PC-9 (cell line): ENCODE measurements around the gene MAPKAPK5. TPM values are rescaled to one million over a fixed set of nuclear protein-coding genes. Genes with fewer than 3 reads are reported as not detected.

Experiments used
- BruUV-seq: library from RNA; stranded (reverse); fragments of 400-500 nt; replicated peaks from 2 replicates; lab custom pipeline; 2021; lab: Mats Ljungman, UMichigan
- CTCF ChIA-PET: fragments of 300-600 bp; sonication (Branson Sonifier 250); formaldehyde crosslinking; loops from one replicate; lab custom pipeline; 2022; ENCODE audit warnings: antibody characterized with exemption; lab: Charles Lee
- POLR2A ChIA-PET: fragments of 300-600 bp; sonication (Branson Sonifier 250); formaldehyde crosslinking; loops from one replicate; lab custom pipeline; 2022; ENCODE audit warnings: antibody characterized with exemption; ENCODE audit not compliant: unreplicated experiment; lab: Charles Lee
- DNase-seq, 2 experiments: peaks; one replicate each; pipeline versions ENCODE4 v3.0.0 to v3.0.0-alpha.2; 2015 to 2022; ENCODE audit warnings: mixed read lengths in 1 of 2
- H2AFZ ChIP-seq: fragments of 200-600 bp; sonication (generic); 2 replicates; pipeline ENCODE4 v1.8.1; 2017; ENCODE audit warnings: antibody characterized with exemption
- H3F3A ChIP-seq: fragments of 200-600 bp; sonication (generic); 2 replicates; pipeline ENCODE4 v1.8.1; 2017; ENCODE audit warnings: antibody characterized with exemption, mild to moderate bottlenecking, low read depth; ENCODE audit not compliant: insufficient read depth
- H3K27ac ChIP-seq: fragments of 200-600 bp; sonication (generic); 2 replicates; pipeline ENCODE4 v1.6.1; 2016; ENCODE audit warnings: mixed run types
- H3K27me3 ChIP-seq: fragments of 200-600 bp; sonication (generic); 2 replicates; pipeline ENCODE4 v1.6.1; 2016; ENCODE audit warnings: low read depth, mixed run types; ENCODE audit not compliant: insufficient read depth
- H3K36me3 ChIP-seq: fragments of 200-600 bp; sonication (generic); 2 replicates; pipeline ENCODE4 v1.6.1; 2016; ENCODE audit warnings: low read depth, mixed run types
- H3K4me1 ChIP-seq: fragments of 200-600 bp; sonication (generic); replicated peaks from 2 replicates; pipeline ENCODE4 v1.6.1; 2016; ENCODE audit warnings: mixed run types; ENCODE audit not compliant: insufficient read depth
- H3K4me2 ChIP-seq: fragments of 200-600 bp; sonication (generic); 2 replicates; pipeline ENCODE4 v1.6.1; 2017; ENCODE audit warnings: mixed run types
- H3K4me3 ChIP-seq: fragments of 200-600 bp; sonication (generic); 2 replicates; pipeline ENCODE4 v1.6.1; 2016; ENCODE audit warnings: mixed run types
- H3K79me2 ChIP-seq: fragments of 200-600 bp; sonication (generic); 2 replicates; pipeline ENCODE4 v1.6.1; 2017; ENCODE audit warnings: low read depth, mixed run types
- H3K9me2 ChIP-seq: fragments of 200-600 bp; sonication (generic); 2 replicates; pipeline ENCODE4 v1.8.1; 2017; ENCODE audit warnings: mild to moderate bottlenecking; ENCODE audit not compliant: insufficient read depth
- H3K9me3 ChIP-seq: fragments of 200-600 bp; sonication (generic); 2 replicates; pipeline ENCODE4 v1.8.1; 2016; ENCODE audit warnings: low read depth; ENCODE audit not compliant: insufficient read depth
- H4K20me1 ChIP-seq: fragments of 200-600 bp; sonication (generic); 2 replicates; pipeline ENCODE4 v1.8.1; 2017; ENCODE audit not compliant: insufficient read depth
- EZH2 ChIP-seq: fragments of 200-600 bp; sonication (generic); IDR thresholded peaks from 2 replicates; pipeline ENCODE4 v1.8.0; 2017; ENCODE audit warnings: antibody characterized with exemption, low read depth
- intact Hi-C: fragments of 100-400 bp; cut with micrococcal nuclease; formaldehyde crosslinking; loops from one replicate; pipeline ENCODE4 v1.10.0; 2022; ENCODE audit not compliant: unreplicated experiment
- total RNA-seq: library from RNA; stranded (reverse); gene quantifications from 2 replicates; pipeline ENCODE4 v1.2.3, GENCODE V29; 2021
- TF ChIP-seq, protein P1 (sequence below): fragments of 200-600 bp; sonication (generic); conservative IDR thresholded peaks from 2 replicates; pipeline ENCODE4 v1.6.1; 2017; ENCODE audit warnings: mixed run types, antibody characterized with exemption, mild to moderate bottlenecking, moderate library complexity

MAPKAPK5 gene
- total RNA-seq, 1 experiment from 2014 or later: 45.0 TPM

GRCh38 chr12:111806304-111806703 lies 35.7 kb upstream of the MAPKAPK5 start:
- Histone ChIP-seq H3K27ac (no peak overlapping the region), H3F3A (no peaks in the 10 kb centered on the region), H3K9me3 (no peaks in the 10 kb centered on the region), H3K4me3 (no peak overlapping the region), H3K9me2 (no peaks in the 10 kb centered on the region), H3K27me3 (no peaks in the 10 kb centered on the region), H3K79me2 (no peaks in the 10 kb centered on the region), H3K4me2 (no peak overlapping the region), H3K36me3 (no peaks in the 10 kb centered on the region), H3K4me1 (no peaks in the 10 kb centered on the region), H2AFZ (no peak overlapping the region), H4K20me1 (no peaks in the 10 kb centered on the region)
- POLR2A ChIA-PET: no interaction called here
- no peak for TF ChIP-seq EZH2
- TF ChIP-seq, protein P1, sequence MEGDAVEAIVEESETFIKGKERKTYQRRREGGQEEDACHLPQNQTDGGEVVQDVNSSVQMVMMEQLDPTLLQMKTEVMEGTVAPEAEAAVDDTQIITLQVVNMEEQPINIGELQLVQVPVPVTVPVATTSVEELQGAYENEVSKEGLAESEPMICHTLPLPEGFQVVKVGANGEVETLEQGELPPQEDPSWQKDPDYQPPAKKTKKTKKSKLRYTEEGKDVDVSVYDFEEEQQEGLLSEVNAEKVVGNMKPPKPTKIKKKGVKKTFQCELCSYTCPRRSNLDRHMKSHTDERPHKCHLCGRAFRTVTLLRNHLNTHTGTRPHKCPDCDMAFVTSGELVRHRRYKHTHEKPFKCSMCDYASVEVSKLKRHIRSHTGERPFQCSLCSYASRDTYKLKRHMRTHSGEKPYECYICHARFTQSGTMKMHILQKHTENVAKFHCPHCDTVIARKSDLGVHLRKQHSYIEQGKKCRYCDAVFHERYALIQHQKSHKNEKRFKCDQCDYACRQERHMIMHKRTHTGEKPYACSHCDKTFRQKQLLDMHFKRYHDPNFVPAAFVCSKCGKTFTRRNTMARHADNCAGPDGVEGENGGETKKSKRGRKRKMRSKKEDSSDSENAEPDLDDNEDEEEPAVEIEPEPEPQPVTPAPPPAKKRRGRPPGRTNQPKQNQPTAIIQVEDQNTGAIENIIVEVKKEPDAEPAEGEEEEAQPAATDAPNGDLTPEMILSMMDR: no peak
- CTCF ChIA-PET: interaction anchor here (0.7 kb wide), 1 partner anchor 824 kb away, joined by 5 read pairs; no protein-coding TSS in a partner anchor
- no TSS peak for BruUV-seq
- intact Hi-C loops: no loop called here
- no peak for DNase-seq

GRCh38 chr12:111807232-111807631 lies 34.8 kb upstream of the MAPKAPK5 start:
- H3K27me3 ChIP-seq: no peaks in the 10 kb centered on the region
- H3K79me2 ChIP-seq: no peaks in the 10 kb centered on the region
- intact Hi-C loops: no loop called here
- H3K4me3 ChIP-seq: no peak overlapping the region
- no peaks in the 10 kb centered on the region for H3K9me3 ChIP-seq
- no peaks in the 10 kb centered on the region for H3K9me2 ChIP-seq
- H3K4me2 ChIP-seq: no peak overlapping the region
- no peak for DNase-seq
- no peaks in the 10 kb centered on the region for H3K4me1 ChIP-seq
- no peaks in the 10 kb centered on the region for H4K20me1 ChIP-seq
- ChIA-PET CTCF (no interaction called here), POLR2A (interaction anchor here (0.6 kb wide), 1 partner anchor 809 kb away, joined by 9 read pairs; no protein-coding TSS in a partner anchor)
- H3F3A ChIP-seq: peaks cover 1% of the 10 kb centered on the region; the same call in 1 of the 2 replicates
- no peak for TF ChIP-seq EZH2
- TF ChIP-seq, protein P1: no peak
- no TSS peak for BruUV-seq
- no peak overlapping the region for H3K27ac ChIP-seq
- H2AFZ ChIP-seq: no peak overlapping the region
- H3K36me3 ChIP-seq: no peaks in the 10 kb centered on the region

DNA sequence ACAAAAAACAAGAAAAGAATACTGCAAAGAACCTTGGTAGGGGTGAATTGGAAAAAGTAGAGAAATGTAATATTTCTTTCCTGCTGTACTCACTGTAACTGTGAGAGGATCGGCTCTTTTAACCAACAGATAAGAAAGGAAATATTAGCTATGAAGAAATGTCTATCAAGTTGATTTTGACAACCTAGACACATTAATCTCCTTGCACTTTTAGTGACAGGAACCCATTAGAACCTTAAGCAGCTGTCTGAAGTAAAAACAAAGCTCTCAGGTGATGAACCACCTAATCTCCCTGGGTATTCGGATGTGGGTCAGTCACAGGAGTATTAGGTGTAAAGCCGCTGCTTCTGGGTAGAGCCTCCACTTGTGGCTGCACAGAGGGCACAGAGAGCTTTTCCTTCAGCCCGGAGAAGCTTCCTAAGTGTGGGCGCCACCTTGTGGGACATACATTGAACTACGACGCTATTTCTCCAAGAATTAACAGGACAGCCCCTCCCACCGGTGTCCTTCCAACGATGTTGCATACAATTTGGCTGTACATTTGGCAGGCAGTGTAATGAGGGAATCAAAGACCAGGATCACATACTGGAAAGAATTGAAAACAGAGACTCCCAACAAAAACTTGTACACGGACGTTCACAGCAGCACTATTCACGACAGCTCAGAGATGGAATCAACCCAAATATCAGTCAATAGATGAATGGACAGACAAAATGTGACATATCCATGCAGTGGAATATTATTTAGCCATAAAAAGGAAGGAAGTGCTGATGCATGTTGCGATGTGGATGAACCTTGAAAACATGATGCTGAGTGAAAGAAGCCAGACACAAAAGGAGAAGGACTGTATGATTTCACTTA lies 28.9 kb upstream of the MAPKAPK5 start:
- POLR2A ChIA-PET: interaction anchor here (0.5 kb wide), 1 partner anchor 610 kb away, joined by 3 read pairs; no protein-coding TSS in a partner anchor
- Histone ChIP-seq H3K4me2 (peak overlapping the region; percentile 10; the same call in 1 of the 2 replicates), H3K4me3 (no peak overlapping the region), H3K9me2 (no peaks in the 10 kb centered on the region), H3K27me3 (peaks cover 4% of the 10 kb centered on the region; the same call in 1 of the 2 replicates), H3K79me2 (no peaks in the 10 kb centered on the region), H3K27ac (no peak overlapping the region), H3K4me1 (no peaks in the 10 kb centered on the region), H3K9me3 (no peaks in the 10 kb centered on the region), H4K20me1 (no peaks in the 10 kb centered on the region), H3F3A (peaks cover 9% of the 10 kb centered on the region; the same call in 1 of the 2 replicates), H2AFZ (no peak overlapping the region), H3K36me3 (no peaks in the 10 kb centered on the region)
- BruUV-seq: no TSS peak
- intact Hi-C loops: loop anchor here (1.0 to 5.0 kb wide), 3 partner anchors 60 to 416 kb away; partner anchors contain the start of gene ACAD10
- TF ChIP-seq, protein P1: peak; percentile 84
- TF ChIP-seq EZH2: no peak
- peak; percentile 59 to 69 for DNase-seq
- CTCF ChIA-PET: interaction anchor here (0.5 to 1.6 kb wide), 8 partner anchors 13 to 593 kb away, joined by 3 to 14 read pairs (median 4); partner anchors contain the start of gene MAPKAPK5
